Lower leg skin (tissue), 4 donors: ENCODE measurements around the gene EIPR1. TPM values are rescaled to one million over a fixed set of nuclear protein-coding genes. Genes with fewer than 3 reads are reported as not detected.

Experiments used
- DNase-seq, 2 donors: peaks; one replicate each; pipeline ENCODE4 v3.0.0-alpha.2; 2019; ENCODE audit warnings: low spot score in 2 of 2
- H3K4me3 ChIP-seq: fragments of 200-600 bp; sonication (generic); 2 replicates; pipeline ENCODE4 v1.5.1; 2017; ENCODE audit warnings: mild to moderate bottlenecking, low read depth; ENCODE audit not compliant: poor library complexity, severe bottlenecking
- CTCF ChIP-seq, 3 donors: fragments of 450-650 bp; IDR thresholded peaks; one replicate each; pipeline ENCODE4 v1.5.1; 2016; ENCODE audit warnings: antibody characterized with exemption in 3 of 3, mild to moderate bottlenecking in 3 of 3, moderate library complexity in 2 of 3
- POLR2A ChIP-seq, 2 donors: fragments of 450-650 bp; IDR thresholded peaks; one replicate each; pipeline ENCODE4 v1.6.1; 2016 to 2017; ENCODE audit warnings: antibody characterized with exemption in 2 of 2, mild to moderate bottlenecking in 1 of 2, moderate library complexity in 1 of 2
- WGBS, 2 donors: methylation state at CpG; one replicate each; pipeline ENCODE4 v1.1.5; 2018; 5-methylcytosine and 5-hydroxymethylcytosine counted together
- intact Hi-C: fragments of 100-400 bp; cut with DNase I; formaldehyde crosslinking; loops from one replicate; pipeline ENCODE4 v1.15.0; 2023; ENCODE audit warnings: low total_unique reads
- total RNA-seq, 4 donors: library from RNA; depleted of rRNA; stranded (reverse); fragments of >200 nt; gene quantifications; one replicate each; pipeline ENCODE4 v1.1.0, GENCODE V29; 2016

Gene EIPR1
- total RNA-seq, 4 donors from 2014 or later: 11.8 to 44.7 (median 26.9) TPM

- intact Hi-C loops: no loop called here
- H3K4me3 ChIP-seq: no peak overlapping the region
- DNase-seq: peak in 1 of 2 donors; percentile 49
- 66 to 76% methylated on average over 7 of the region's 7 CpGs for WGBS, 2 donors
- no peak for TF ChIP-seq CTCF (IDR thresholded peaks at IDR 0.05)
- no peak for TF ChIP-seq POLR2A (IDR thresholded peaks at IDR 0.05)
These were observed 237.7 kb downstream of the EIPR1 start for GRCh38 chr2:3139906-3140305.

Other genes with a start within 250 kb of the EIPR1 start
- gene TRAPPC12, start 1.9 kb upstream of the EIPR1 start, total RNA-seq: 100 to 1,000 TPM in 3 of 4 donors, 10 to 100 TPM in 1; 79.4 to 139 (median 121) TPM
- 10 to 100 TPM; 29.1 to 55.5 (median 44.1) TPM for gene ADI1, start 141.7 kb upstream of the EIPR1 start, total RNA-seq
- gene RNASEH1, start 180.5 kb upstream of the EIPR1 start, total RNA-seq: 10 to 100 TPM; 10.7 to 17.1 (median 14.4) TPM
- 1,000 to 10,000 TPM; 1,759 to 5,685 (median 2,637) TPM for gene RPS7, start 197.4 kb upstream of the EIPR1 start, total RNA-seq
- under 1 TPM in 3 of 4 donors, not detected in 1; 0.34 to 0.84 (median 0.59) TPM for gene COLEC11, start 217.3 kb upstream of the EIPR1 start, total RNA-seq